SIG-M5 treated with dmso at 0.1 percent for 504 hours (cell line): ENCODE results near the gene MBP.

Experiments
- DNase-seq: peaks from one replicate; lab custom pipeline; 2025; ENCODE audit not compliant: unreplicated experiment; lab: John Stamatoyannopoulos, UW

MBP gene

GRCh38 chr18:77151033-77151771 is 18.6 kb upstream of the MBP start:
- no peak for DNase-seq

GRCh38 chr18:77150588-77150987 is 18.0 kb upstream of the MBP start:
- no peak for DNase-seq

DNA sequence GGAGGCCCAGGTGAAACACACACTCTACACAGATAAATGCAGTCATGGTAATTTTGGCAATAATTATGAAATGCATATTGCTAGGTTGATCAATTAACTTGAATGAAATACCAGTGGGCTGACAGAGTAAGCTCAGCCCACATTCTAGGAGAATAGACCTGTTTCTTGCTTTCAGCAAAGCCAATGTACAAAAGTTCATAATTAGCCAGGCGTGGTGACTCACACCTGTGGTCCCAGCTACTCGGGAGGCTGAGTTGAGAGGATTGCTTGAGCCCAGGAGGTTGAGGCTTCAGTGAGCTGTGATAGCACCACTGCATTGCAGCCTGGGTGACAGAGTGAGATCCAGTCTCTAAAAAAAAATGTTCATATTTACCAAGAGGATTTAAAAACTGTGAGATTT is 15.7 kb upstream of the MBP start:
- no peak for DNase-seq

DNA sequence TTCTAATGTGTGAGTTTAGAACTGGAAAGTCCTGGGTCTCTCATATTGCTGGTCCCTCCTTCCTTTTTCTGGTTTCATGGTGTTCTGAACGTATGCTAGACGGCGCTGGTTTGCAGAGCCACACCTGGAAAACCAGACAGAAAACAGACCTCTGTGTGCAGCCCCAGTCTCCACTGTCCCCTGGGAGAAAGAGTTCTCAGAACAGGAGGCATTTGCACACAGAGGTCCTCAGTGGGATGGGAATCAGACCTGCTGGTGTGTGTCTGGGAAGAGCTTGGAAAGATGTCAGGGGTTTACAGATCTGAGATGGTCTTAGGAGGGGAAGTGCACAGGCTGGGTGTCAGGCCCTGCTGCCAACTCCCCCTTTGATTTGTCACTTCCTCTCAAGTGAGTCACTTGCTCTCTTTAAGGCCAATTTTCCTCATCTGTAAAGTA is 14.9 kb upstream of the MBP start:
- peak; percentile 67 for DNase-seq

DNA sequence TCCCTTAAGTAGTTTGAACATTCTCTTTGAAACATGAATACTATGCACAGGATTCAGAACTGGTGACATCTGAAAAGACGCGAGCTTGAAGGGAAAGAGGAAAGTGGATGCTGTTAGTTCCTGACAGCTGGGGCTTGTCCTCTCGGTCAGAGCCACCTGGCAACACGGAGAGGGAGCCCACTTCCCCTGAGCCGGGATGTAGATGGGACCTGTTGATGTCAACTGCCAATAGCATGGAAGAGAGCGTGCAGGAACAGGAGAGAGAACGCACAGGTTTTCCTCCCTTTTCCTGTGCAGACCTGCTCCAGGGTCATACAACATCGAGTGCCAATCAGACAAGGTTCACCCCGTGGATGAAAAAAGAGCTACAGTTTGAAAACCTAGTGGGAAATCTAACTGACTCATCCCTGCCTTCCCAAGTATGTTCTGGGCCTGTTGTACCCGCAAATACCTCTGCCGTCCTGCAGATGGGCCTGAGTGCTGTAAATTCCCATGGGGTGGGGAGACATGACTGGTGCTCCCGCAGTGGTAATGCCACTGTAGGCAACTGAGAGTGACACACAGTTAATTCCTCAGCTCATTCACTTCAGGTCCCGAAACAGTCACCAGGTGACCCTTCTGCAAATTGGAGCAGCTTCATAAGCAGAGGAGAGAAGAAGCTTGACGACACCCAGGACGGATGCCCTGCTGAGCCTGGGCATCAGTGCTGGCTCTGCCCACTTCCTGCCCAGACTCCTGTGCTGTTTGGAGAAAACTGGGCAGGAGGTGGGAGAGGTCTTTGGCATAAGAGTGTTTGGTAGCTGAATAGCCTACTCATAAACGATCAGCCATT is 13.9 kb upstream of the MBP start:
- no peak for DNase-seq

DNA sequence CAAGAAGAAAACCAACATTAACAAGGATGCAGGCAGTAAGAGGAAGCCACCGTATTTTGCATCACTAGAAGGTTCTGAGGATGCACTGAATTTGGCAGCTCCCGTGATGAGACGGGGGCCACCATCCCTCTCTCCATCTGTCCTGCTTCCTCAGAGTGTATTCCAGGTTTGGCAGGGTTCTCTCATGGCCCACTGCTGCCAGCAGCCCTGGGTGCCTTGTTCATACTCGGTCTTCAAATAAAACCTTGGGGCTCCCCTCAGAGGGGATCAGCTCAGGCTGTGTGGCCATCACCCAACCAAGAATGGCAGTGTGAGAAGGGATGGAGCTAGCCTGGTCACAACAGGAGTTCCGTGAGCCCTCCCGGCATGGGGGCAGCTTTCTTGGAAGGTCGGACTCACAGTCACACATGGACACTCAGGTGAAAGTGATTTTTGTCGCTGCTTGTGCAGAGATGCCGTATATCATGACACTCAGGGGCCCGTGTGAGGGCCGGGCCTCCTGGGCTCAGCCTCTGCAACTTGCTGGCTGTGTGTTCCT is 12.8 kb upstream of the MBP start:
- no peak for DNase-seq

GRCh38 chr18:77144451-77145118 is 12.0 kb upstream of the MBP start:
- DNase-seq, result no peak

DNA sequence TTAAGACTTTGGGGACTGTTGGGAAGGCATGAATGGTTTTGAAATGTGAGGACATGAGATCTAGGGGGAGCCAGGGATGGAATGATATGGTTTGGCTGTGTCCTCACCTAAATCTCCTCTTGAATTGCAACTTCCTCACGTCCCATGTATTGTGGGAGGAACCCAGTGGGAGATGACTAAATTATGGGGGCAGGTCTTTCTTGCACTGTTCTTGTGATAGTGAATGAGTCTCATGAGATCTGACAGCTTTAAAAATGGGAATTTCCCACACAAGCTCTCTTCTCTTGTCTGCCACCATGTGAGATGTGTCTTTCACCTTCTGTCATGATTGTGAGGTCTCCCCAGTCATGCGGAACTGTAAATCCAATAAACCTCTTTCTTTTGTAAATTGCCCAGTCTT is 11.5 kb upstream of the MBP start:
- no peak for DNase-seq

DNA sequence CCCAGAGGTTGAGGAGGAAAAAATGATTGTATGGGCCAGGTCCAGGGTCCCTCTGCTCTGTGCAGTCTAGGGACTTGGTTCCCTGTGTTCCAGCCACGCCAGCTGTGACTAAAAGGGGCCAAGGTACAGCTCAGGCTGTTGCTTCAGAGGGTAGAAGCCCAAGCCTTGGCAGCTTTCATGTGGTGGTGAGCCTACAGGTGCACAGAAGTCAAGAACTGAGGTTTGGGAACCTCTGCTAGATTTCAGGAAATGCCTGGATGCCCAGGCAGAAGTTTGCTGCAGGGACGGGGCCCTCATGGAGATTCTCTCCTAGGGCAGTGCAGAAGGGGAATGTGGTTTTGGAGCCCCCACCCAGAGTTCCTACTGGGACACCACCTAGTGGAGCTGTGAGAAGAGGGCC is 10.6 kb upstream of the MBP start:
- no peak for DNase-seq

DNA sequence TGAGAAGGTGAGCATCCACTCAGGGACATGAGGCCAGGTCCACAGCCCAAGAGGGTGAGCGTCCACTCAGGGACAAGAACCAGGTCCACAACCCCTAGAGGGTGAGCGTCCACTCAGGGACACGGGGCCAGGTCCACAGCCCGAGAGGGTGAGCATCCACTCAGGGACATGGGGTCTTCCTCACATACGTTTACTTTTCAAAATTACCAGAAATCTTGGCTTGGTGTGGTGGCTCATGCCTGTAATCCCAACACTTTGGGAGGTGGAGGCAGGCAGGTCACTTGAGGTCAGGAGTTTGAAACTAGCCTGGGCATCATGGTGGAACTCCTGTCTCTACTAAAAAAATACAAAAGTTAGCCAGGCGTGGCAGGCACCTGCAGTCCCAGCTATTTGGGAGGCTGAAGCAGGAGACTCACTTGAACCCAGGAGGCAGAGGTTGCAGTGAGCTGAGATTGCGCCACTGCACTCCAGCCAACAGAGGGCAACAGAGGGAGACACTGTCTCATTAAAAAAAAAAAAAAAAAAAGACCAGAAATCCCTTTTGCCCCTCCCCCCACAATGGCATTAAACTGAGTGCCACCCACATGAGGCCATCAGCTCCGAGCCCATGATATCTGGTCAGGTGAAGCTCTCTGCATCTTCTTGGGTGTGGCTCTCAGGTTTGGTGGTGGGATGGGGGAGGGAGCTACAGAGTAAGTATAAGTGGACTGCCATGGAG is 9.0 kb upstream of the MBP start:
- DNase-seq, result no peak

DNA sequence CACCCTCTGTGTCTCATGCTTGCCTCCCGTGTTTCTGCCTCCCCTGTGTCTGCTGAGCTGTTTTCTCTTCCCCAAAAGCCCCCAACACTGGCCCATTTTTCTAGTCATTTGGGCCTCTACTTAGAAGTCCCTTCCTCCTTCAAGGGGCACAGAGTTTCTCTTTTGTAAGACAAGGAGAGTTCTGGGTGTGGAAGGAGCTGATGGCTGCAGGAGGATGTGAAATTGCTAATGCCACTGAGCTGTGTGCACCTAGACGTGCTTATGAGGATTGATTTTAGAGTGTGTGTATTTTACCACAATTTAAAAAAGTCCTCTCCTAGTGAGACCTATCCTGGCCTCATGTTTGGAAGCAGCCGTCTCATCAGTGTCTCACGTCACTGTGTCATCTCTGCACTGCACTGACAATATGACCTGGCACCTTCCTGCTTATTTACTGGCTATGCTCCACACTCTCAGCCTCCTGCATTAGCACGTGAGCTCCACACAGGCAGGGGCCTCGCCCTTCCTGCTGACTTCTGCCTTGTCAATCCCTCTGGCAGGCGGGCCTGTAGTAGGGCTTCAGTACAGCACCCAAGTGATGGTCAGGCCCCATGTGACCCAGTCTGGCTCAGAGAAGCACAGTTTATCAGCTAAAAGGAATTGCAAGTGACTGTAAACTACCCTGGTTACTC is 8.0 kb upstream of the MBP start:
- no peak for DNase-seq

DNA sequence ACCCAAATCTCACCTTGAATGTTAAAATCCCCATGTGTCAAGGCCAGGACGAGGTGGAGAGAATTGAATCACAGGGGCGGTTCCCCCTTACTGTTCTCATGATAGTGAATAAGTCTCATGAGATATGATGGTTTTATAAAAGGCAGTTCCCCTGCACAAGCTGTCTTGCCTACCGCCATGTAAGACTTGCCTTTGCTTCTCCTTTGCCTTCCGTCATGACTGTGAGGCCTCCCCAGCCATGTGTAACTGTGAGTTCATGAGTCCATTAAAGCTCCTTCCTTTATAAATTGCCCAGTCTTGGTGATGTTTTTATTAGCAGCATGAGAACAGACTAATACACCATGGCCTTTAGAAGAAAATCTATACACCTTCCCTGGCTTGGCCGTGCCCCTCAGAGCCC is 7.4 kb upstream of the MBP start:
- no peak for DNase-seq

GRCh38 chr18:77139619-77140018 is 7.0 kb upstream of the MBP start:
- DNase-seq, result no peak

GRCh38 chr18:77138270-77138669 is 5.7 kb upstream of the MBP start:
- no peak for DNase-seq

DNA sequence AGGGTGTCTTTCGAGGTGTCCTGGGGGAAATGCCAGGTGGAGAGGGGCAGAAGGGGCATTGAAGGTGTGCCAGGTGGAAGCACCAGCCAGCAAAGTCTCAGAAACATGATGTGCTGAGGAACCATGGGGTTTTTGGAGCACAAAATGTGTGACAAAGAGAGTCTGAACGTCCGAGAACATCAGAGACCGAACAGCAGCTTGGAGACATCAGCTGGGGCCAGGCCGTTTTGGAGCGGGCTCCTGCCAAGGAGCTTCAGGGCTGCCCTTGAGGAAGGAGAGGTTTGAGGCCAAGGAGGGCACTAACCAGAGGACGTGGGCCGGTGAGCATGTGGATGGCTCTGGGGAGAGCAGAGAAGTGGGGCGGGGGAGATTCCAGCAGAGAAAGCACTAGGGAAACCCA is 5.3 kb upstream of the MBP start:
- DNase-seq, result no peak

- DNase-seq, result no peak
These were observed 4.5 kb upstream of the MBP start for GRCh38 chr18:77136871-77137665.

DNA sequence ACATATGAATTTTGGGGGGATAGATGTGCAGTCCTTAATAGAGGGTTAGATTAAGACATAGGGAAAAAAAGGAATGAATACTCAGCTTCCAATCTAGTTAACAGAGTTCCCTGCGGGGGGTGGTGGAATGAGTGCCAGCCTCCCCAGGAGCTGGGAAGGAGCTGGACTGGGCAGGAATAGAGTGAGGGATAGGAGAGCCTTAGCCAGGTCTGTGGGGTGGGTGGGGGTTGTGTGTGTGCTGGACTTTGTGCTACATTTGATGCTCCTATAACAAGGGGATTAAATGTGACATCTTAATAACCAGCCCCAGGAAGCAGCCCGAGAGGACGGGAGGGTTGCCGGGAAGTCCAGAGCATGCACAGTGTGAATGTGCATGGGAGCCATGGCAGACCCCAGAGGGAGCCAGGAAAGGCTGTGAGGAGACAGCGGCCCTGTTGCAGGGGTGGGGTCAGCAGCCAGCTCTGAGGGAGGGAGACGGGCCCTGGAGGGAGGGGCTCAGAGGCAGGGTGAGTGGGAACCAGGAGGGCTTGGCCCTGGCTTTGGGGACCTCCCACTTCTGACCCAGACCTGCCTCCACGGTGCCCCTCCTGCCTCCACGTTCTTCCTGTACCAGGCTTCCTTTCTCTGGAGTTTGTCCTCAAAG is 3.6 kb upstream of the MBP start:
- no peak for DNase-seq

DNA sequence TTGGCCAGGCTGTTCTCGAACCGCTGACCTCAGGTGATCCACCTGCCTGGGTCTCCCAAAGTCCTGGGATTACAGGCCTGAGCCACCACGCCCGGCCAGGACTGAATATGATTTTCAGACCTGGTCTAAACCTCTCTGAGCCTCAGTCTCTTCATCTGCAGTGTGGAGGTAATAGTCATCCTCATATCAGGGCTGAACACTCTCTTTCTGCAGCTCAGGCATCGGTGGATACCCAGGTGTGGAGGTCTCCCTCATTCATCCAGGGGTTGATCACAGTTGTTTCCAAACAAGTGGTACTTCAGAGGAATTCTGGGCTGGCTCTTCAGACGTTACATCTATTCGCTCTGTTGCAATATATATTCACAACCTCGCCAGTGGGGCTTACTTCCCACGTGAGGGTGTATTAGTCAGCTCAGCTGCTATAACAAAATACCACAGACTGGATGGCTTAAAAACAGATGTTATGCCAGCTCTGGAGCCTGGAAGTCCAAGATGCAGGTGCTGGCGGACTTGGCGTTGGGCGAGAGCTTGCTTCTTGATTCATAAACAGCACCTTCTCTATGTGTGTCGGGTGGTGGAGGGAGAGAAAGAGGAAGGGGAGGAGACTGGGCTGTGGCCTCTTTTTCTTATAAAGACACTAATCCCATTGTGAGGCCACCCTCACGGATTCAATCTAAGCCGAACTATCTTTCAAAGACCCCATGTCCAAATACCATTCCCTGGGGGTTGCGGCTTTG is 2.9 kb upstream of the MBP start:
- no peak for DNase-seq

- DNase-seq, result no peak
These were observed 2.0 kb upstream of the MBP start for GRCh38 chr18:77134611-77135010.
